ENCODE results near the gene PLAAT3.

- TF ChIP-seq POLR2A (IDR thresholded peaks at IDR 0.05) (no peak), CTCF (IDR thresholded peaks at IDR 0.05) (no peak)
Observed at GRCh38 chr11:63558459-63559157, 55.6 kb downstream of the PLAAT3 start.

Data from adrenal gland (tissue), 5 donors.